ENCODE measurements around the gene TAP2. TPM values are rescaled to one million over a fixed set of nuclear protein-coding genes. Genes with fewer than 3 reads are reported as not detected.

The TAP2 gene
- total and polyA plus RNA-seq, 2 experiments from 2014 or later, result 2.2 to 4.6 TPM

DNA sequence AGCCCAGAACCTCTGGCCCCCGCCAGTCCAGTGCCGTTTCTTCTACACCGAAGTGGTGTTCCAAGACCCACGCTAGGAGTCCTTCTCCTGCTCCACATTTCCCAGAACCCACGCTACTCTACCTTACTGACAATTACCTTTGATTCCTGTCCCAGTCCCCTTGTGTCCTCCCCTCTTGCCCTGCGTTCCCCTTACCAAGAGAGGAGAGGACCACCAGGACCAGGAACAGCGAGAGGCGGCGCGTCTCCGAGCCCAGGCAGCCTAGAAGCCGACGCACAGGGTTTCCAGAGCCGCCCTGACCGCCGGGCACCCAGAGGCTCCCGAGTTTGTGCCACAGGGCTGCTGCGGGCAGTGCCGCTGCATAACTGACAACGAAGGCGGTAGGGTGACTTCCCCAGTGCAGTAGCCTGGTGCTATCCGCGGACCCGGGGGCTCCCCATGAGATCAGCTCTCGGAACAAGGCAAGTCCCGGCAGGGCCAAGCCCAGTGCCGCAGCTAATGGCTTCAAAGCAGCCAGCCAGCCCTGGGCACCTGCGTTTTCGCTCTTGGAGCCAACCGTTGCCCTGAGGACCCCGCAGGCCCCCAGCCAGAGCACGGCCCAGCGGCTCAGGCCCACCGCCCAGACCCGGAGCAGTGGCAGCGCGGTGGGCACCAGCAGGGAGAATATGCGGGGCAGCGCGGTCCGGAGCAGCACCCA is 14.5 kb upstream of the TAP2 start:
- peak overlapping the region; percentile 89 for H3K27ac ChIP-seq
- DNase-seq, result peak; percentile 67
- peak overlapping the region; percentile 80 for H3K9ac ChIP-seq
- peaks cover 4% of the 10 kb centered on the region; the same call in 1 of the 2 replicates for H3K36me3 ChIP-seq (ENCODE audit: low read depth)
- H3K4me3 ChIP-seq, result peak overlapping the region; percentile 97
- in situ Hi-C loops (cut with MboI), result no loop called here
- H3K9me3 ChIP-seq (ENCODE audit: low read depth), result no peaks in the 10 kb centered on the region
- H4K20me1 ChIP-seq (ENCODE audit: insufficient read depth), result no peaks in the 10 kb centered on the region
- peaks cover 18% of the 10 kb centered on the region; the same call in 1 of the 2 replicates for H3K79me2 ChIP-seq (ENCODE audit: insufficient read depth)
- peaks cover 5% of the 10 kb centered on the region; the same call in 1 of the 2 replicates for H3K4me1 ChIP-seq (ENCODE audit: insufficient read depth)
- no peaks in the 10 kb centered on the region for H3K9me2 ChIP-seq (ENCODE audit: insufficient read depth)
- peak overlapping the region; percentile 97 for H2AFZ ChIP-seq
- no peak for TF ChIP-seq EZH2phosphoT487 (IDR thresholded peaks at IDR 0.05; ENCODE audit: insufficient read depth, low read depth)
- TF ChIP-seq EZH2 (IDR thresholded peaks at IDR 0.05; ENCODE audit: insufficient read depth, poor library complexity, severe bottlenecking), result no peak
- 1 to 2% methylated on average over 29 to 38 of the region's 41 CpGs for WGBS, 2 experiments (ENCODE audit: low coverage in 1 of 2, low lambda C conversion rate in 2 of 2, missing lambda C conversion rate in 2 of 2)
- peaks cover 16% of the 10 kb centered on the region for H3F3A ChIP-seq (ENCODE audit: insufficient read depth)
- H3K4me2 ChIP-seq (ENCODE audit: unreplicated experiment), result peak overlapping the region; percentile 89
- no peaks in the 10 kb centered on the region for H3K27me3 ChIP-seq (replicated peaks; ENCODE audit: insufficient read depth)

DNA sequence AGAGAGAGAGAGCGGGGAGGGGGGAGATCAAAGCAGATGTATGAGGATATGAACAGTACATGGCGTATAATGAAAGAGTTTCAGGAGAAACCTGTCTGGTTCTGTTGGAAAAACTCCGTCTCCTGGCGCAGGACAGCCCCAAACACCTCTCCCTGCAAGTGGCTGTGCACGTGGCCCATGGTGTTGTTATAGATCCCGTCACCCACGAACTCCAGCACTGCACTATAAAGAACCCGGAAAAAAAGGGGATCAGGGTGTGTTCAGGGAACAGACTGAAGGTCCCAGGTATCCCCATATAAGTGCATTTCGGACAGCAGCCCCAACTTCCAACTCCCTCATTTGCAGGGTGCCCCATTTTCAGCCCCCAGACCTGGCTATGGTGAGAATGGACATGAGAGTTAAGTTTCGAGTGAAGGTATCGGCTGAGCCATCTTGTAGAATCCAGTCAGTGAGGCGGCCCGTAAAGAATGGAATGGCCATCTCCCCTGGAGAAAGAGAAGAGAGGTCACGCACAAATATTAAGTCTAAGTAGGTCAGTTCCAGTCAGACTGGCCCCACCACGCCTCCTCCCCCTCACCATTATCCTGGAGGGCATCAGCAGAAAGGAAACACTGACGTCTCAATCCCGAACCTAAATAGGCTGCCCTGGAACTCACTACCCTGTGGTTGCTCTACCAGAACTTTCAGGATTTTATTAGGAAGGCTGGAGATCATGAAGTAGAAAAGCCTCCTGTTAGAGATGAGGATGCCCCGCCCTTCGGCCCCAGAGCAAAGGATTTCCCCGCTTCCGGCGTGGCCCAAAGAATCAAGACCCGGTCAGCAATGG is 13.7 kb upstream of the TAP2 start:
- Histone ChIP-seq H3K27me3 (replicated peaks; ENCODE audit: insufficient read depth) (no peaks in the 10 kb centered on the region), H3K9me3 (ENCODE audit: low read depth) (no peaks in the 10 kb centered on the region), H3K9ac (peak overlapping the region; percentile 80), H3K9me2 (ENCODE audit: insufficient read depth) (no peaks in the 10 kb centered on the region), H3K4me2 (ENCODE audit: unreplicated experiment) (peak overlapping the region; percentile 89), H3F3A (ENCODE audit: insufficient read depth) (peaks cover 16% of the 10 kb centered on the region), H4K20me1 (ENCODE audit: insufficient read depth) (no peaks in the 10 kb centered on the region), H3K36me3 (ENCODE audit: low read depth) (peaks cover 8% of the 10 kb centered on the region; the same call in 1 of the 2 replicates), H3K4me3 (peak overlapping the region; percentile 97), H3K4me1 (ENCODE audit: insufficient read depth) (peaks cover 5% of the 10 kb centered on the region; the same call in 1 of the 2 replicates), H2AFZ (peak overlapping the region; percentile 97), H3K27ac (peak overlapping the region; percentile 89), H3K79me2 (ENCODE audit: insufficient read depth) (peaks cover 18% of the 10 kb centered on the region; the same call in 1 of the 2 replicates)
- peak; percentile 59 for DNase-seq
- in situ Hi-C loops (cut with MboI), result no loop called here
- WGBS, 2 experiments (ENCODE audit: low coverage in 1 of 2, low lambda C conversion rate in 2 of 2, missing lambda C conversion rate in 2 of 2), result 50 to 53% methylated on average over 23 of the region's 23 CpGs
- TF ChIP-seq EZH2phosphoT487 (IDR thresholded peaks at IDR 0.05; ENCODE audit: insufficient read depth, low read depth) (no peak), EZH2 (IDR thresholded peaks at IDR 0.05; ENCODE audit: insufficient read depth, poor library complexity, severe bottlenecking) (no peak)

DNA sequence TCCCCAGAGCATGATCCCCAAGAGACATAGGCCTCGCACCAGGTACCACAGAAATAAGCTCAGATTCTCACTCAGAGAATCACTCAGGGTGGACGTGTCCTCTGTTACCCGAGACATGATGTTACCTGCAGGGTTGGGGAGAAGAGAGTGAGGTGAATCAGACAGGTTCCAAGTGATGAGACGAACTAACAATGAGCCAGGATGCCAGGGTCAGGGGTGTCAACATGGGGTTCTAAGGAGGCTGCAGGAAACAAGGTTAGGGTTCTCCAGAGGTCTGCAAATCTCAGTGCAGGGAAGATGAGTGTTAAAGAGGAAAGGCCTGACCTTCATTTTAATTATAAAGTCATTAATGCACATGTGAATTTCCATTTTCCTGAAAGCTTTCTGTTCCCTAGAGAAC is 12.5 kb upstream of the TAP2 start:
- no peak overlapping the region for H3K27ac ChIP-seq
- H3K27me3 ChIP-seq (replicated peaks; ENCODE audit: insufficient read depth), result no peaks in the 10 kb centered on the region
- no peak overlapping the region for H3K9ac ChIP-seq
- DNase-seq, result no peak
- H3K4me1 ChIP-seq (ENCODE audit: insufficient read depth), result peaks cover 5% of the 10 kb centered on the region; the same call in 1 of the 2 replicates
- H3K79me2 ChIP-seq (ENCODE audit: insufficient read depth), result peaks cover 18% of the 10 kb centered on the region; the same call in 1 of the 2 replicates
- H3K9me2 ChIP-seq (ENCODE audit: insufficient read depth), result no peaks in the 10 kb centered on the region
- no peak overlapping the region for H3K4me3 ChIP-seq
- WGBS, 2 experiments (ENCODE audit: low coverage in 1 of 2, low lambda C conversion rate in 2 of 2, missing lambda C conversion rate in 2 of 2), result 92 to 93% methylated on average over 4 of the region's 4 CpGs
- H3F3A ChIP-seq (ENCODE audit: insufficient read depth), result peaks cover 16% of the 10 kb centered on the region
- H3K36me3 ChIP-seq (ENCODE audit: low read depth), result peaks cover 13% of the 10 kb centered on the region; the same call in 1 of the 2 replicates
- H3K9me3 ChIP-seq (ENCODE audit: low read depth), result no peaks in the 10 kb centered on the region
- no peak for TF ChIP-seq EZH2phosphoT487 (IDR thresholded peaks at IDR 0.05; ENCODE audit: insufficient read depth, low read depth)
- no peak for TF ChIP-seq EZH2 (IDR thresholded peaks at IDR 0.05; ENCODE audit: insufficient read depth, poor library complexity, severe bottlenecking)
- H4K20me1 ChIP-seq (ENCODE audit: insufficient read depth), result no peaks in the 10 kb centered on the region
- no peak overlapping the region for H3K4me2 ChIP-seq (ENCODE audit: unreplicated experiment)
- H2AFZ ChIP-seq, result no peak overlapping the region
- in situ Hi-C loops (cut with MboI), result no loop called here

DNA sequence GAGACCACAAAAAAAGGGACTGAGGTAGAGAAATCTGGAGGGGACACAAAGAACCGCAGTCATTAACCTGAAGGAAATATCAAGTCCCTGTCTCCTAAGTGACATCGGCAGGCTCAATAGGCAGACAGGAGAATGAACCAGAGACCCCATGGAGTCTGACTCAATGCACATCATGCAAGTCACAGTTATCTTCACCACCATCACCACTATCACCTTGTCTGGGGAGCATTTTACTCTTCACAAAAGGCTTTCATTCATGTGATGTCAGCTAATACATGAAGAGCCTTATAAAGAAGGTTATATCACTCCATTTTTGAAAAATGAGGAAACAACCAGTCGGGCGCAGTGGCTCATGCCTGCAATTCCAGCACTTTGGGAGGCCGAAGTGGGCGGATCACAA is 10.6 kb upstream of the TAP2 start:
- H3K4me1 ChIP-seq (ENCODE audit: insufficient read depth), result peaks cover 5% of the 10 kb centered on the region; the same call in 1 of the 2 replicates
- no peaks in the 10 kb centered on the region for H3K27me3 ChIP-seq (replicated peaks; ENCODE audit: insufficient read depth)
- peaks cover 13% of the 10 kb centered on the region; the same call in 1 of the 2 replicates for H3K36me3 ChIP-seq (ENCODE audit: low read depth)
- TF ChIP-seq EZH2 (IDR thresholded peaks at IDR 0.05; ENCODE audit: insufficient read depth, poor library complexity, severe bottlenecking) (no peak), EZH2phosphoT487 (IDR thresholded peaks at IDR 0.05; ENCODE audit: insufficient read depth, low read depth) (no peak)
- no peak overlapping the region for H2AFZ ChIP-seq
- WGBS, 2 experiments (ENCODE audit: low coverage in 1 of 2, low lambda C conversion rate in 2 of 2, missing lambda C conversion rate in 2 of 2), result 90% methylated on average over 6 of the region's 6 CpGs
- in situ Hi-C loops (cut with MboI), result no loop called here
- H3K4me3 ChIP-seq, result no peak overlapping the region
- H3K4me2 ChIP-seq (ENCODE audit: unreplicated experiment), result no peak overlapping the region
- no peak overlapping the region for H3K9ac ChIP-seq
- H3K9me3 ChIP-seq (ENCODE audit: low read depth), result no peaks in the 10 kb centered on the region
- H3K9me2 ChIP-seq (ENCODE audit: insufficient read depth), result no peaks in the 10 kb centered on the region
- no peak for DNase-seq
- H4K20me1 ChIP-seq (ENCODE audit: insufficient read depth), result no peaks in the 10 kb centered on the region
- H3F3A ChIP-seq (ENCODE audit: insufficient read depth), result peaks cover 16% of the 10 kb centered on the region
- no peak overlapping the region for H3K27ac ChIP-seq
- peaks cover 18% of the 10 kb centered on the region; the same call in 1 of the 2 replicates for H3K79me2 ChIP-seq (ENCODE audit: insufficient read depth)

All from GM23248 (cell line).